ENCODE data around the gene PLEKHH1. TPM values are rescaled to one million over a fixed set of nuclear protein-coding genes. Genes with fewer than 3 reads are reported as not detected.

Gene PLEKHH1
- total RNA-seq, 1 experiment from 2014 or later = 32.4 TPM

DNA sequence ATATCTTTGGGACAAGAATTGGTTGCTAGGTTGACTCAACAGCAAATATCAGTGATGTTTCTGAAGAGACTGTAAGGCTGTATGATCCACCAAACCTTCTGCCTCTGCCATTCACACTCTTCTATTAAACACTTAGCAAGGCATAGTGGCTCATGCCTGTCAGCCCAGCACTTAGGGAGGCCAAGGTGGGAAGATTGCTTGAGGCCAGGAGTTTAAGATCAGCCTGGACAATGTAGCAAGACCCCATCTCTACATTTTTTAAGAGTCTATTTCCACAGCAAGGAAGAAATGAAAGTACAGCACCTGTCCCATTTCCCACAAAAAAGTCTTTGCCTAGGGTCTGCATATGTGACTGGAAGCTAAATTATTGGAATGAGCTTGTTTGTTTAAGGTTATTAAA lies 94.4 kb downstream of the PLEKHH1 start:
- no TSS peak for BruUV-seq (replicated peaks)
- H3K36me3 Mint-ChIP-seq (ENCODE audit: insufficient read depth, unreplicated experiment) = no peaks in the 10 kb centered on the region

DNA sequence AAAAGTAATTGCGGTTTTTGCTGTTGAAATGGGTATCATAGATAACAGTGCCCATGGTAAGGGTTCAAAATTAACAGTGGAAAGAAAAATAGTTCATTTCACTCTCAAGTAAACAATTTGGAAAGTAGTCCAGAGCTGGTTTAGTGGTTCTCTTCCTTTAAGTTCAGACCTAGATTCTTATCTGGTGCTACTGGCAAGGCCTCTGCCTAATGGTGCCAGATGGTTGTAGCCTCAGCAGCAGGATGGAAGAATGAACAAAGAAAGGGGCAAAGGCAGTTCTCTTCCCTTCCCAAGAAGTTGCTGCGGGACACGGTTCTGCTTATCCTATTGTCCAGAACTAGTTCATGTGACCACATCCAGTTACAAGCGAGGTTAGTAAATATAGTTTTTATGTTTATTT lies 97.1 kb downstream of the PLEKHH1 start:
- Mint-ChIP-seq H3K27me3 (ENCODE audit: insufficient read depth, unreplicated experiment) (no peaks in the 10 kb centered on the region), H3K36me3 (ENCODE audit: insufficient read depth, unreplicated experiment) (no peaks in the 10 kb centered on the region), H3K27ac (ENCODE audit: unreplicated experiment) (no peak overlapping the region), H3K9me3 (ENCODE audit: unreplicated experiment) (no peaks in the 10 kb centered on the region), H3K4me1 (ENCODE audit: low read depth, unreplicated experiment) (no peaks in the 10 kb centered on the region), H3K4me3 (ENCODE audit: unreplicated experiment) (no peak overlapping the region)
- no peak overlapping the region for H3K4me3 ChIP-seq (ENCODE audit: low read depth, low read length)
- no peak for DNase-seq
- intact Hi-C loops (cut with micrococcal nuclease; ENCODE audit: unreplicated experiment) = no loop called here
- TF ChIP-seq, protein P1, sequence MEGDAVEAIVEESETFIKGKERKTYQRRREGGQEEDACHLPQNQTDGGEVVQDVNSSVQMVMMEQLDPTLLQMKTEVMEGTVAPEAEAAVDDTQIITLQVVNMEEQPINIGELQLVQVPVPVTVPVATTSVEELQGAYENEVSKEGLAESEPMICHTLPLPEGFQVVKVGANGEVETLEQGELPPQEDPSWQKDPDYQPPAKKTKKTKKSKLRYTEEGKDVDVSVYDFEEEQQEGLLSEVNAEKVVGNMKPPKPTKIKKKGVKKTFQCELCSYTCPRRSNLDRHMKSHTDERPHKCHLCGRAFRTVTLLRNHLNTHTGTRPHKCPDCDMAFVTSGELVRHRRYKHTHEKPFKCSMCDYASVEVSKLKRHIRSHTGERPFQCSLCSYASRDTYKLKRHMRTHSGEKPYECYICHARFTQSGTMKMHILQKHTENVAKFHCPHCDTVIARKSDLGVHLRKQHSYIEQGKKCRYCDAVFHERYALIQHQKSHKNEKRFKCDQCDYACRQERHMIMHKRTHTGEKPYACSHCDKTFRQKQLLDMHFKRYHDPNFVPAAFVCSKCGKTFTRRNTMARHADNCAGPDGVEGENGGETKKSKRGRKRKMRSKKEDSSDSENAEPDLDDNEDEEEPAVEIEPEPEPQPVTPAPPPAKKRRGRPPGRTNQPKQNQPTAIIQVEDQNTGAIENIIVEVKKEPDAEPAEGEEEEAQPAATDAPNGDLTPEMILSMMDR (IDR thresholded peaks at IDR 0.05; ENCODE audit: insufficient read depth in 1 of 2, low read depth in 1 of 2, low read length in 1 of 2, severe bottlenecking in 1 of 2, unreplicated experiment in 1 of 2) = no peak
- ChIA-PET CTCF (interaction anchor here (0.8 kb wide), 1 partner anchor 74 kb away, joined by 3 read pairs; no protein-coding TSS in a partner anchor), POLR2A (no interaction called here)
- no peaks in the 10 kb centered on the region for H3K4me1 ChIP-seq
- BruUV-seq (replicated peaks) = no TSS peak
- H3K9me3 ChIP-seq = no peaks in the 10 kb centered on the region
- no peaks in the 10 kb centered on the region for H3K27me3 ChIP-seq (replicated peaks; ENCODE audit: control insufficient read depth, insufficient read depth, low read length)
- no peaks in the 10 kb centered on the region for H3K36me3 ChIP-seq (ENCODE audit: control insufficient read depth, insufficient read depth, low read length)

More for the DNA sequence above, 94.4 kb downstream of the PLEKHH1 start:
- Mint-ChIP-seq H3K4me1 (ENCODE audit: low read depth, unreplicated experiment) (no peaks in the 10 kb centered on the region), H3K9me3 (ENCODE audit: unreplicated experiment) (no peaks in the 10 kb centered on the region), H3K27me3 (ENCODE audit: insufficient read depth, unreplicated experiment) (no peaks in the 10 kb centered on the region), H3K4me3 (ENCODE audit: unreplicated experiment) (no peak overlapping the region), H3K27ac (ENCODE audit: unreplicated experiment) (no peak overlapping the region)
- ChIA-PET POLR2A (no interaction called here), CTCF (no interaction called here)
- Histone ChIP-seq H3K4me1 (no peaks in the 10 kb centered on the region), H3K27me3 (replicated peaks; ENCODE audit: control insufficient read depth, insufficient read depth, low read length) (no peaks in the 10 kb centered on the region), H3K36me3 (ENCODE audit: control insufficient read depth, insufficient read depth, low read length) (no peaks in the 10 kb centered on the region), H3K4me3 (ENCODE audit: low read depth, low read length) (no peak overlapping the region), H3K9me3 (no peaks in the 10 kb centered on the region)
- TF ChIP-seq, protein P1 (IDR thresholded peaks at IDR 0.05; ENCODE audit: insufficient read depth in 1 of 2, low read depth in 1 of 2, low read length in 1 of 2, severe bottlenecking in 1 of 2, unreplicated experiment in 1 of 2) = no peak
- DNase-seq = no peak
- intact Hi-C loops (cut with micrococcal nuclease; ENCODE audit: unreplicated experiment) = no loop called here

DNA sequence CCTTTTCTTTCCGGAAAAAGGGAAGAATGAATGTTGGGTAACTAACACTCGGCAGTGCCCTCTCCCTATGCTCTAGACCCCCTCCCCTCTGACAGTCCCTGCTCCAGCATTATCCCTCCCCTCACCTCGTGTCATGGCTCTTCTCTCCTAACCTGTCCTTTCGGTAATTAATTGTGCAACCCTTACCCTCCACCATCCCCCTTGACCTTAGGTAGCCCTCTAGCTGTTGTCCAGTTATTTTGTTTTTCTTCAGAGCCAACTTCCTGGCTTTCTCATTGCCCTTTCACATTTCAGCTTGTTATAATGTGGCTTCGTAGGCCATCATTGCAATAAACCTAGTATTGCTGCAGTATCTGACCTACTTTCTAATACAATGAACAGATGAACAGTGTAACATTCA lies 97.8 kb downstream of the PLEKHH1 start:
- no peak overlapping the region for H3K27ac Mint-ChIP-seq (ENCODE audit: unreplicated experiment)
- no peak overlapping the region for H3K4me3 Mint-ChIP-seq (ENCODE audit: unreplicated experiment)
- TF ChIP-seq, protein P1 (IDR thresholded peaks at IDR 0.05; ENCODE audit: insufficient read depth in 1 of 2, low read depth in 1 of 2, low read length in 1 of 2, severe bottlenecking in 1 of 2, unreplicated experiment in 1 of 2) = no peak
- H3K36me3 ChIP-seq (ENCODE audit: control insufficient read depth, insufficient read depth, low read length) = no peaks in the 10 kb centered on the region
- no peaks in the 10 kb centered on the region for H3K9me3 Mint-ChIP-seq (ENCODE audit: unreplicated experiment)
- intact Hi-C loops (cut with micrococcal nuclease; ENCODE audit: unreplicated experiment) = no loop called here
- H3K36me3 Mint-ChIP-seq (ENCODE audit: insufficient read depth, unreplicated experiment) = no peaks in the 10 kb centered on the region
- H3K4me1 Mint-ChIP-seq (ENCODE audit: low read depth, unreplicated experiment) = no peaks in the 10 kb centered on the region
- BruUV-seq (replicated peaks) = no TSS peak
- ChIA-PET CTCF (no interaction called here), POLR2A (interaction anchor here (0.5 kb wide), 1 partner anchor 26 kb away, joined by 5 read pairs; no protein-coding TSS in a partner anchor)
- no peak for DNase-seq
- H3K27me3 ChIP-seq (replicated peaks; ENCODE audit: control insufficient read depth, insufficient read depth, low read length) = no peaks in the 10 kb centered on the region
- no peak overlapping the region for H3K4me3 ChIP-seq (ENCODE audit: low read depth, low read length)
- no peaks in the 10 kb centered on the region for H3K27me3 Mint-ChIP-seq (ENCODE audit: insufficient read depth, unreplicated experiment)
- H3K9me3 ChIP-seq = no peaks in the 10 kb centered on the region
- H3K4me1 ChIP-seq = no peaks in the 10 kb centered on the region

Data from Caco-2 (cell line).